ENCODE results near the gene RPL41. TPM values are rescaled to one million over a fixed set of nuclear protein-coding genes. Genes with fewer than 3 reads are reported as not detected.
"Not testable (repeated sequence)": the region's sequence is repeated elsewhere in the genome, so short reads cannot be mapped to it uniquely, and the experiment has no call there.

RPL41 gene
- total RNA-seq, 1 donor from 2014 or later: 2,425 TPM

DNA sequence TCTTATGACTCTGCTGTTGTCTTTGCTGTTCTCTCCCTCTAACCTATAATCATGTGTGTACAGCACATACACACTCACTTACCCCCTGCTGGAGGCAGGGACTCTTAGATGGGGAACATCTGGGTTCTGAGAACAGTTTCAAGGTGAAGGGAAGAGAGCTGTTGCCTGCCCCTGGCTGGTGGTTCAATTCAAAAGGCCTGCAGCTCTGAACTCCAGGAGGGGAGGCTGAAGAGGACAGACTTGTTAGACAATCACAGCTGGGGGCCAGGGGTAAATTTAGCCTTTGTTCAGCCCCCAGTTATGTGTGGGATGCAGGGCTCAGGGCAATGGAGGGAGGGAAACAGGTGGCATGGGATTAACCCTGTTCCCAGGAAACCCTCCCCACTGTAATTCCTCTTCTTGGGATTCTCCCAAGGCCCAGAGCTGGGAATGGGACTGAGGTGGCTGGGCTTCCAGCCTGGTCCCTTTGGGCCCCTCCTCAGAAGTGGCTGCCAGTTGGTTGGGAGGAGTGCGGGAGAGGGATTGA is 37.9 kb downstream of the RPL41 start:
- DNase-seq (ENCODE audit: low read depth in 2 of 2): no peak

DNA sequence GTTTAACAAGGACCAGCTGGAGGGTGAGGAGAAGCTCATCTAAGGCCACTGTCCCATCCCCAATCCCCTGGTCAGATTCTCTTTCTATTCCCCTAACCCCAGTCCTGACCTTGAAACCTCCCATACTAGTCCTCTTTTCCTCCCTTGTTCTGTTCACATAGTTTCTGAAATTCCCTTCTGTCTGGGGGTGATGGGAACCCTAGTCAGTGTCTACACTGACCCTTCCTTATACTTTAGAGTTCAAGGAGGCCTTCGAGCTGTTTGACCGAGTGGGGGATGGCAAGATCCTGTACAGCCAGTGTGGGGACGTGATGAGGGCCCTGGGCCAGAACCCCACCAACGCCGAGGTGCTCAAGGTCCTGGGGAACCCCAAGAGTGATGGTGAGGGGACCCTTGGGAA is 38.4 kb downstream of the RPL41 start:
- DNase-seq (ENCODE audit: low read depth in 2 of 2): no peak

DNA sequence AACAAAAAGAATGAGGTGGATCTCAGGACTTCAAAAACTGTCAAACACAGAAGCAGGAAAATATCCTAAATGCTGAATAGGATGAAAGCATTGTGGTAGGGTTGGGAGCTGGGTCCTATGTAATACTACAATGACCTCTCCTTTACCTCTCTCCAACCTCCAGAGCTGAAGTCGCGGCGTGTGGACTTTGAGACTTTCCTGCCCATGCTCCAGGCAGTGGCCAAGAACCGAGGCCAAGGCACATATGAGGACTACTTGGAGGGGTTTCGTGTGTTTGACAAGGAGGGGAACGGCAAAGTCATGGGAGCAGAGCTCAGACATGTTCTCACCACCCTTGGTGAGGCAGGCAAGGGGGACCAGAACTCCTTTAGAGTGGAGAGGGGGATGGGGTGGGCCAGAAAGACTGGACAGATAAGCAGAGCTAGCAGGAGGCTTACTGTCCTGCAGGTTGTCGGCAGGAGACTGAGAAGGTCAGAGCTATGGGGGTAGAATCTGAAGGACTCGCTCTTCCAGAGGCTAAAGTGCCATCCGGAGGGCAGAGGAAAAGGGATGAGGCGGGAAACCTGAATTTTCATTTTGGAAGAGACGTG is 38.9 kb downstream of the RPL41 start:
- DNase-seq (ENCODE audit: low read depth in 2 of 2): no peak

DNA sequence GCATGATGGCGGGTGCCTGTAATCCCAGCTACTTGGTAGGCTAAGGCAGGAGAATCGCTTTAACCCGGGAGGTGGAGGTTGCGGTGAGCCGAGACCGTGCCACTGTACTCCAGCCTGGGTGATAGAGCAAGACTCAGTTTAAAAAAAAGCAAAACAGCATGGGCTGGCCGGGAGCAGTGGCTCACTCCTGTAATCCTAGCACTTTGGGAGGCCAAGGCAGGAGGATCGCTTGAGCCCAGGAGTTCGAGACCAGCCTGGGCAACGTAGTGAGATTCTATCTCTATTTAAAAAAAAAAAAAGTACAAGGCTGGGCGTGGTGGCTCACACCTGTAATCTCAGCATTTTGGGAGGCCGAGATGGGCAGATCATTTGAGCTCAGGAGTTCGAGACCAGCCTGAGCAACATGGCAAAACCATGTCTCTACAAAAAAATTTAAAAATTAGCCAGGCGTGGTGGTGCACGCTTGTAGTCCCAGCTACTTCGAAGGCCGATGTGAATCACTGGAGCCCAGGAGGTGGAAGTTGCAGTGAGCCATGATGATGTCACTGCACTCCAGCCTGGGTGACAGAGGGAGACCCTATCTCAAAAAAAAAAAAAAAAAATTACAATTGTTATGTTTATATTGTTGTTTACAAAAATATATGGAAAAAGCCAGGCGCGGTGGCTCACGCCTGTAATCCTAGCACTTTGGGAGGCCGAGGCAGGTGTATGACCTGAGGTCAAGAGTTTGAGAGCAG is 40.2 kb downstream of the RPL41 start:
- DNase-seq (ENCODE audit: low read depth in 2 of 2): not testable (repeated sequence)

DNA sequence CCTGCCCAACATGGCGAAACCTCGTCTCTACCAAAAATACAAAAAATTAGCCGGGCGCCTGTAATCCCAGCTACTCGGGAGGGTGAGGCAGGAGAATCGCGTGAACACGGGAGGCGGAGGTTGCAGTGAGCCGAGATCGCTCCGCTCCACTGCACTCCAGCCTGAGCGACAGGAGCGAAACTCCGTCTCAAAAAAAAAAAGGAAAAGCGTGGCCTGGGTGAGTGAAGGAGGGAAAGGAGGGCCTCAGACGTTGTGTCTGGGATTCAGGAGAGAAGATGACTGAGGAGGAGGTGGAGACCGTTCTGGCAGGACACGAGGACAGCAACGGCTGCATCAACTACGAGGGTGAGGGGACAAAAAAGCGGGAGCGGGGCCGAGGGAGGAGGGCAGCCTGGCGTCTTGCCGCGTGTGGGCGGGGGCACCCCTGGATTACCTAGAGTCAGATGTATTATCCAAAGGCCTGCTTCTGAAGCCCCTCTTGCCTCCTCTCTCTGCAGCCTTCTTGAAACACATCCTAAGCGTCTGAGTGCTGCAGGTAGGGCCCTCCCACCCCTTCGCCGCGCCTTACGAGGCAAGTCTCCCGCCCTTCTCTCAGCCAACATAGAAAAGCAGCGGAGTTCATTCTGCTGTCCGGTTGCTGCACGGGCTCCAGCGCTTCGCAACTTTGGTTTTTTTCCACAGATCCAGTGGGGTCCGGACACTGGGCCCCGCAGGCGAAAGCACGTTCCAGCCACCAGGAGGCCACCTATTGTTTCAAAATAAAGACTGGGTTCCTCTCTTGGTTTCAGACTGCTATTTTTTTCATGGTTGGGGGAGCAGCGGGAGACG is 41.0 kb downstream of the RPL41 start:
- peak; percentile 84 to 88 for DNase-seq (ENCODE audit: low read depth in 2 of 2)

DNA sequence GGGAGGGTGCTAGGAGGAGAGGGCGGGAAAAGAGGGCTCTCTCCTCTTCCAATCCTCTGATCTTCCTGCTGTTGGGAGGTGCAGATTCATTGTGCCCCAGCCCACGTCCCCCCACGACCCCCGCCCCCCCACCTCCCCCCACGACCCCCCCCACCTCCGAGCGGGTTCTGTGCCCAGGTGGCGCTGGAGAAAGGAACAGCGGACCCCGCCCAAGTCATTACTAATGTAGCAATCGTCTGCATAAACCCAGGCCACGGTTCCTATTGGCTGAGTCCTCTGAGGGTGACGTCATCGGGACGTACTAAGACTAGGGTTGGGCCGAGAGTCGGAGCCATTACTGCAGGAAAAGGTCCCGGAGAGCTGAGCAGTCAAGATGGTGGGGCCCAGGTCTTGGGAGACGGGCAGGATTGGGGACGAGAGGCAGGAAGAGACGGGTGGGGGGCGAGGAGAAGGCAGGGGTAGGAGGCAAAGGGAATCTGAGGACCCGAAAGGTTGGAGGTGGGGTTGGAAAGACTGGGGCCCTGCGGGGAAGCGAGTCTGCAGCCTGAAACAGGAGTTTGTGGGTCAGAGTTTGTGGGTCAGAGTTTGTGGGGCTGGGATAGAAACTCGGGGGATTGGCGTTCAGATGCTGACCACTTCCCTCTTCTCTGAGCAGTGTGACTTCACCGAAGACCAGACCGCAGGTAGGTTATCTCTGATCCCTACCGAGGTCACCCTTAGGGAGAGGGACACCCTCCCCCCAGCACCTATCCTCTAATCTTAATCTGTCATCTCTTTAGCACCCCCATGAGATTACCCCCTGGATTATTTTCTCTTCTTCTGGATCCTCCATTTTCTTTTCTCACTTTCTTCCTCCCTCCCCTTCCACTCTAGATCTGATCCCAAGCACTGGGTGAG is 41.8 kb downstream of the RPL41 start, which contains the start of gene MYL6:
MYL6 (plus strand) TSS at position 331 of the 897 bp plus-strand sequence; CDS start at position 374, 43 bp downstream.
- peak; percentile 97 to 99 for DNase-seq (ENCODE audit: low read depth in 2 of 2)

DNA sequence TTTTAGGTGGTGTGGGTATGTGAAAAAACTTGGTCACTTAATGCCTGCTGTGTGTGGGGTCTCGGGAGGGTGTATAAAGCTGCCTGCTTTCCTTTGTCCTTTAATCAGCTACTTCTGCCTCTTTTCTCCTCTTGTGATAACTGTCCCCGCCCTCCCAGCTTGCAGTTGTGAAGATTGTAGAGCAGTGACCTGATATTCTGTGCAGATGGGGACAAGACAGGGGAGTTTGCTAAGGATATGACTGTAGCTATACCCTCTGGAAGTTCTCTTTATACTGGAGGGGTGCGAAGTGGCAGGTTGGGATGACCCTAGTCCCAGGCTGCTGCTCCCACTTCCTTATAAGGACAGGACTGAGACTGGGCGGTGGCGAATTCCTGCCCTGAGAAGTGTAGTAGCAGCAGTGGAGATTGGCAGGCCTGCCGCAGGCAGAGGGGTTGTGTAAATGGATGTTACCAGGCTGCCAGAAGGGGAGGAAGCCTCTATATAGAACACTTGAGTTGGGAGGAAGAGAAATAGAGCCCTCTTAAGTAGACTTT is 42.6 kb downstream of the RPL41 start:
- peak in 1 of 2 donors; percentile 65 for DNase-seq (ENCODE audit: low read depth in 2 of 2)

DNA sequence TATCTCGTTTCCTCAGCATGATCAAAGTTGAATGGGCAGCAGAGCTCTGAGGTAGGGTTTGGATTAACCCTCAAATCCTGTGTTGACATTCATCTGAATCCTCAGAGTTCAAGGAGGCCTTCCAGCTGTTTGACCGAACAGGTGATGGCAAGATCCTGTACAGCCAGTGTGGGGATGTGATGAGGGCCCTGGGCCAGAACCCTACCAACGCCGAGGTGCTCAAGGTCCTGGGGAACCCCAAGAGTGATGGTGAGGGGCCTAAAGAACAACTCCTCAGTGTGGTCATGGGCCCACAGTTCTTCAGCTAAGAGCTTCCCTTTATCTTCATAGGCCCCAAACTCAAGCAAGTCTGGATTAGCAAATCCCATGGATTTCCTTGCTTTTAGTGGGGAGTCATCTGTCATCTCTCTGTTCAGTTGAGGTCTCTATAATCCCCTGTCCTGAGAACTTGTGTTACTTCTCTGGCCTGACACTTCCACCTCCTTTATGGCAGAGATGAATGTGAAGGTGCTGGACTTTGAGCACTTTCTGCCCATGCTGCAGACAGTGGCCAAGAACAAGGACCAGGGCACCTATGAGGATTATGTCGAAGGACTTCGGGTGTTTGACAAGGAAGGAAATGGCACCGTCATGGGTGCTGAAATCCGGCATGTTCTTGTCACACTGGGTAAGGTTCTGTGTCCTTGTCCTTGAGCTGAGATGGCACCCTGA is 43.2 kb downstream of the RPL41 start:
- DNase-seq (ENCODE audit: low read depth in 2 of 2): no peak

DNA sequence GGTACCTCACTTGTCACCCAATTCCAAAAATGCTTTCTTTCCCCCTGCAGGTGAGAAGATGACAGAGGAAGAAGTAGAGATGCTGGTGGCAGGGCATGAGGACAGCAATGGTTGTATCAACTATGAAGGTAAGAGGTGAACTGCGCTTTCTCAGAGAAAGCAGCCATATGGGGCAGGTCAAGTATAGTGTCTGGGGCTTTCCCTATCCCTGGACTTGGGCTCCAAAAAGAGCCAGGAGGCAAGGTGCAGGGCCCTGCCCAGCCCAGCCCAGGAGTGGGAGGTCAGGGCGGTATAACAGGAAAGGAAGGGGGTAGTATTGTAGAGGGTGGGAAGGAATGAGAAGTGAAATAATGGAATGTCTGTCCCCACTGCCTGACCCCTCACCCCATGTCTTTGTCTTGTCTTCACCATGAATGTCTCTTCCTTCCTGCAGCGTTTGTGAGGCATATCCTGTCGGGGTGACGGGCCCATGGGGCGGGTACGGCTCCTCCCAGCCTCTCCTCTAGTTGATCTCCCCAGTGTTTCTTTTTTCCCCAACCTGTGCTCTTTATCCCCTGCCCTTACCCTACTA is 43.8 kb downstream of the RPL41 start:
- peak; percentile 52 to 87 for DNase-seq (ENCODE audit: low read depth in 2 of 2)

DNA sequence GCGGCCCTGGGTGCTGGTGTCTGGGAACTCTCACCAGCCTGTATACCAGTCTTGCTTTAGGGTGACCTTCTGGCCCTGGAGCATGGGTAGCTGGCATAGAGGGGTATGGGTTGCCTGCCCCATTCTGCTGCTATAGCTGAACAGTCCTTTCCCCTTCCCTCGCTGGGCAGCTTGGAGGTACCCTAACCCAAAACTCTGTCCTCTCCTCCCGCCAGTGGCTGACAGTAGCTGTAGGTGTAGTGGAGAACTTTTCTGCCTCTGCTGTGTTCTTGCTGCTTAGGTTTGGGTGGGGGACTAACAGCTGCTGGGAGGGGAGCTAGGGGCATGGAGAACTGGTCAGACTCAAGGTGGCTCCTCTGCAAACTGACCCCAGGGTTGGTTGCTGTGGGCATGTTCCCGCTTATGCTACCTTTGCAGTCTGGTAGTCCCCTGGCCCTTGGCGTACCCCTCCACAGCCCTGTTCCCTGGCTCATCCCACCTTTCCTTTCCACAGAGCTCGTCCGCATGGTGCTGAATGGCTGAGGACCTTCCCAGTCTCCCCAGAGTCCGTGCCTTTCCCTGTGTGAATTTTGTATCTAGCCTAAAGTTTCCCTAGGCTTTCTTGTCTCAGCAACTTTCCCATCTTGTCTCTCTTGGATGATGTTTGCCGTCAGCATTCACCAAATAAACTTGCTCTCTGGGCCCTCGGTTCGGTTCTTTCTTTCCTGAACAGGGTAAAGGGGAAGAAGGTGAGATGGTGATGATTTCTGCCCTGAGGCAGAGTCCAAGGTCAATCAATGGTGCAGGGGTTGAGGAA is 44.7 kb downstream of the RPL41 start:
- no peak for DNase-seq (ENCODE audit: low read depth in 2 of 2)

DNA sequence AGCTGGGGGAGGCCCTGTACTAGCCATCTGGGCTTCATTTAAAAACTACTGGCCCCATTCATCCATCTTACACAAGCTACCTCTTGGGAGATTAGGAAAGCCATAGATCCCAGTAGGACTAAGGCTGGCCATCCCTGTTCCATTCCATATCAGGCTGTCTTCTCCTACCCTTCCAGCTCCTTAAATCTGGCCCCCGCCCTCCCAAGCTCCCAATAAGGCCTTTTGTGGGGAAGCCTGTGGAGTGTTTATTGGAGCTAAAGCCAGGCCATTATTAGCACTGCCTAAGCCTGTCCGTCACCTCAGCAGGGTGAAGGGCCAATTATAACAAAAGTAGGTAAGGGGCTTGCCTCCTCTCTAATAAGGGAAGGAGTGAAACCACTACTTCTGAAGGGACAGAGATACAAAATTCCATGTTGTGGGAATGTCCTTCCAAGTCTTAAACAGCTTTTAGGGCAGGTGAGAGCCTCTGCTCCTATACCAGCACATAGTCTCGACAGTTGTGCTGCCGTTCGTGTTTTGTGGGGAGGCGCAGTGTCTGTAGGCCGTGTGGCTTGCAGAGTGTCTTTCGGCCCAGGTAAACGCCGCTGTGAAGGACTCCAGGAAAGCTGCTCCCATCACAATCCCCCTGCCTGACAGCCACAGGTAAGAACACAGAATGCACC is 45.4 kb downstream of the RPL41 start:
- no peak for DNase-seq (ENCODE audit: low read depth in 2 of 2)

DNA sequence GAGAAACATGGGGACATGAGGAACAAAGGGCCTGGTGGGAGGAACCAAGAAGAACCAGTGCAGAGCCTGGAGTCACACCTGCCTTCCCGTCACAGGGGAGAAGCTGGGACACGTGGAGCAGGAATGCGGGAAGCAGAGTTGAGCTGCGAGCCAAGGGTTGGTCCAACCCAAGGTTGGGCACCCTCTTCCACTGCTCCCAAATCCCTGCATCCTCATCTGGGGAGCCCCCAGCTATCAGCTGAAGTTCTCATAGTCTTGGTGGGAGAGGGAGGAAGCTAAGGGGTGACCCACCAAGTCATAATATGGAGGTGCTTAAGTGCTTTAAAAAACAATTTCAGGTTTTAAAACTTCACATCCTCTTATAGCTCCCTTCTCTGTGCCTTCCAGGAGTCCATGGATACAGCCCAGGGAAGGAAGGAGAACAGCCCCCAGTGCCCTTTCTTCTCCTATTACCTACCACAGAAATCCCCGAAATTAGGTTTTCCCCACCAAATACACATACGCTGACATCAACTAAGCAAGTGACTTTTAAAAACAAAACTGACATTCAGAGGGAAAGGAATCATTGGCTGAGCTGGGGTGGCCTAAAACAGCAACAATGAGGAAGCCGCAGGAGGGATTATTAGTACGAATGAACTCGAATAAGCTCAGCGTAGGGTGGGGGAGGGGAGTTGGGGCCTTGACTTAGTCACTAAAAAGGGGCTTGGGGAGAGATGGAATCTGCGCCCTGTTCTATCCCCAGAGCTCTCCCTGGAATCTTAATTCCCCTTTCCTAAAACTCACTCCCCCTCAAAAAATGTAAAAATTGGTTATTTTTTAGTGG is 46.2 kb downstream of the RPL41 start:
- DNase-seq (ENCODE audit: low read depth in 2 of 2): no peak

DNA sequence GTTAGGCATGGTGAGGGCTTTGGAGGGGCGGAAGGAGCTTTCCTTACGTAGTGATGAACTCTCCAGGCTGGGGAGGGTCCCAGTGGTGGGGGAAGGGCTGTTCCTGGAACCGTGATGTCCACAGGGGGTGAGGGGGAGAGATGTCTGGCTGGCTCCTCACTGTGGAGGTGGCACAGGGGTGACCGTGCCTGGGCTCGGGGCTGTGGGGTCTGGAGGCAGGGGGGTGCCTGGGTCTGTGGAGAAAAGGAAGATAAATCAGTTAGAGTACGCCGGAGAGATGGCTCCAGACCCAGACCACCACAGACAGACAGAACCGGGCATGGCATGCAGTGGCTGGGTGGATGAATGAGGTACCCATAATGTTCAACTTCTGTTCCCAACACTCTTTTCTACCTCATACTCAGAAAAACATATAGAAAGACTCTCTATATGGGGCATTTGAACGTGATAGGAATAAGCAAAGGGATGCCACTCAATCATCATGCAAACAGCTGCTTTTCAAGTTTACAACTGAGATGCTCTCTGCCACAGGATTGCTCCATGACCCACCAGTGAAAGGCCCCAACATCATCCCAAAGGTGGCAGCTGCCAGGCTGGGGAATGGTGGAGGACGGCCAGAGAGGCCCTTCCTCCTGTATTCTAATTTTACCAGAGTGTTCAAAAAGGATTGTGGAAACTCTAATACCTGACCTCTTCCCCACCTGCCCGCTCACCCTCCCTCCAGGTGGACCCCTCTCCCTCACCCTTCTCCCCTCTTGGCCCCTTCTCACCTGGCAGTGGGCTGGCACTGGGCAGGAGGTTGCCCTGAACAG is 47.3 kb downstream of the RPL41 start:
- no peak for DNase-seq (ENCODE audit: low read depth in 2 of 2)

DNA sequence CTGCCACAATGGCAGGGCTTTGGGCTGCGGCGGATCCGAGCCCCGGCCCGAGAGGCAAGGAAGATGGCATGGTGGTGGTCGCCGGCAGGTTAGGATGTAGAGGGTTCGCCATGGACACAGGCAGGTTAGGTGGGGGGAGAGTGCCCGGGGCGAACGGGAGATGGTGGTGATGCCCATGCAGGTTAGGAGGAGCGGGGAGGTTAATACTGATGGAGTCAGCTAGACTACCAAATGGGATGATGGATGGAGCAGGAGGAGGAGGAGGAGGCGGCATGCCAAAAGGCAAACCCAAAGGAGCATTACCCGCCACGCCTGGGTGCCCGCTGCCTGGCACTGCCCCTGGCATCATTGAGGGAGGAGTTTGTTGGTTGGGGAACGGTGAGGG is 47.9 kb downstream of the RPL41 start:
- no peak for DNase-seq (ENCODE audit: low read depth in 2 of 2)

DNA sequence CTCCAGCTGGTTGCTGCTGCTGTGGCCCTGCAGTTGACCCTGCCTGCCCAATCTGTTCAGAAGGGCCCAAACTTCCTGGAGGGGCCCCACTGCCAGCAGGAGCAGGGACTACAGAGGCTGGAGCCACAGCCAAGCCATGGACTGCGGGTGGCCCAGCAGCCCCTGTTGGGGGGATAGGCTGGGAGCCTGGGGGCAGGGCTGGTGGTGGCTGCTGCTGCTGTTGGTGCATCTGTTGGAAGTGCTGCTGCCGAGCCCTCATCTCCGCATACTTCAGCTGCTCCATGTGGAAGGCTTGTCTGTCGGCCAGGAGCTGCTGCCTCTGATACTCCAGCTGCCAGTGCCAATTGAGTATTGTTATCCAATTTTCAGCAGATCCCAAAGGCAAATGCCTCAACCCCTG is 48.9 kb downstream of the RPL41 start:
- no peak for DNase-seq (ENCODE audit: low read depth in 2 of 2)

All from dermis microvascular lymphatic vessel endothelial cell (primary cell).